Stimulated activated CD4-positive, alpha-beta T cell treated with anti-CD3 and anti-CD28 coated beads, Interleukin-2, amount 100 ng/mL, for 48 hours (primary cell): ENCODE results near the gene LZTS2.

ENCODE experiments used
- DNase-seq, 2 donors: peaks; one replicate each; pipeline ENCODE4 v3.0.0-alpha.2; 2020

LZTS2 gene

GRCh38 chr10:101014966-101015581, 15.5 kb downstream of the LZTS2 start:
- DNase-seq = peak in 1 of 2 donors; percentile 19

GRCh38 chr10:101015582-101015973, 16.0 kb downstream of the LZTS2 start:
- DNase-seq = no peak

DNA sequence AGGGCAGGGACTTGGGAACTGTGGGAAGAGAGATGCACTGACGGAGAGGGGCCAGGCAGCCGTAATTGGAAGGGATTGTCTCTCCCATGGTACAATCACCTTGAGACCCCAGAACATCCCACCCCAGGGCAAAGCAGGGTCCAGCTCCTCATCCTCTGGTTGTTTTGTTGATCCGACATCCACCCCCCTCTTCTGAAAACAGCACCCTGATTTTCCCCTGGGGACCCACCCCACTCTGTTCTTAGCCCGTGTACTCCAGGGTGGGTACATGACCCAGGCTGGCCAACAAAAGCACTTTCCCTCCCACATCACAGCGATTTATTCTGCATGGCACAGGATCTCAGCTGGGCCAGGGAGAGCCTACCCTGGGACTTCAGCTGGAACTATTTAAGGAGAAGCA, 17.2 kb downstream of the LZTS2 start:
- DNase-seq = no peak

DNA sequence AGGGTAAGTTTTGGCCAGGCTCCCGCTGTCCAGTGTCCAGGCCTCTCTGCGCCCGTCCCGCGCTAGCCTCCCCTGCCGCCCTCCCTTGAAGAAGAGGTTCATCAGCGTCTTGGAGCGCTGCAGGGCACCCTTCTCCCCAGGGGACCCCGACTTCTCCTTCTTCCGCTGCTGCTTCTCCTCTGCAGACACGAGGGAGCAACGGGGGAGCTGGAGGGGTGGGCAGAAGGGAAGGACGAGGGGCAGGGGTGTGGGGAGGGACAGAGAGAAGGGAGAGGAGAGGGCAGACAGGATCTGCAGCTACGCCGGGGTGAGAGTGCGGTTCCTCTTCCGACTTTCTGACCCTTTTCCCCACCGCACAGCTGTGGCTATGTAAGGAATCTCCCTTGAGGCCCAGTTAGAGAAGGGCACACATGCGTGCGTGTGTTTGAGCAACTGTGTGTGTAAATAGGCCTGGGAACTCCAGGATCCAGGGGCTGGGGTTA, 18.6 kb downstream of the LZTS2 start:
- no peak for DNase-seq

DNA sequence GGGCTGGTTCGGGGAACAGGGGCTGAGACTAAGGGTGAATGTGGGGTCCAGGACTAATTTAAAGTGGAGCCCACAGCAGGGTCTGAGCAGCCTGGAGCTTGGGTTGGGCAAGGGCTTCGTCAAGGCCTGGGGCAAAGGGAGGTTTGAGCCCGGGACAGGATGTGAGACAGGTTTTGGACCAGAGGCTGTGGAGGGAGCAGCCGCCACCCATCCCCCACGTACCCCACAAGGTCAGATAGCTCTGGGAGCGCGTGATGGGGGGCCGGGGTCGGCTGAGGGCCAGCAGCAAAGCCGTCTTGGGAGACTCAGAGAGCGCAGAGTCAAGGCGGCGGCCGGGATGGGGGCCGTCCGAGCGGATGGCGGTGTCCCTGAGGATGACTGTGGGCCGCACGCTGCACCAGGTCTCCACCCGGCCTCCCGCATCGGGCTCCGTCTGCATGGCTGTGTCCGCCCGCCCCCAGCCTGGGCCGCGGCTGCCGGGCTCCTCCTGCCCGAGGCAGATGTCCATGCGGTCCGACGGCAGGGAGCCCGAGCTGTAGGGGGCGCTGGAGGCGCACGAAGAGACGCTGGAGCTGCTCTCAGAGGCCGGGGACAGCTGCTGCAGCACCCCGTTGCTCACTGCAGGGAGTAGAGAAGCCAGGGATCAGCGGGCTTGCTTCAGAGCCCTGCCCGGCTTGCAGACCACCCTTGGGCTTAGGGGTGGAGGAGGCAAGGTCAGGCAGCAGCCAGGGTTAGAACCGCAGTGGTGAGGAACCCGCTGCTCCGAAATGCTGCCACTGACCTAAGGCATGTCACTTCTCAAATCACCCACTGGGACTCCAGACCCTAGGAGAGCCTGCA, 19.2 kb downstream of the LZTS2 start:
- peak; percentile 83 for DNase-seq

DNA sequence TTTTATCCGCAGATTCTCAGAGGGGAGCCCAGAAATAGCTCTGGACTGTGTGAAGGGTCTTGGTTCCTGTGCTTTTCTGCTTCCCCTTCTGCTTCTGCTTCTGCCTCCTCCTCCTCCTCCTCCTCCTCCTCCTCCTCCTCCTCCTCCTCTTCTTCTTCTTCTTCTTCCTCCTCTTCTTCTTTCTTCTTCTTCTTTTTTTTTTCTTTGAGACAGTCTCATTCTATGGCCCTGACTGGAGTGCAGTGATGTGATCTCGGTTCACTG, 19.8 kb downstream of the LZTS2 start:
- no peak for DNase-seq

- DNase-seq = no peak
These were observed 20.9 kb downstream of the LZTS2 start for GRCh38 chr10:101020427-101021075.

DNA sequence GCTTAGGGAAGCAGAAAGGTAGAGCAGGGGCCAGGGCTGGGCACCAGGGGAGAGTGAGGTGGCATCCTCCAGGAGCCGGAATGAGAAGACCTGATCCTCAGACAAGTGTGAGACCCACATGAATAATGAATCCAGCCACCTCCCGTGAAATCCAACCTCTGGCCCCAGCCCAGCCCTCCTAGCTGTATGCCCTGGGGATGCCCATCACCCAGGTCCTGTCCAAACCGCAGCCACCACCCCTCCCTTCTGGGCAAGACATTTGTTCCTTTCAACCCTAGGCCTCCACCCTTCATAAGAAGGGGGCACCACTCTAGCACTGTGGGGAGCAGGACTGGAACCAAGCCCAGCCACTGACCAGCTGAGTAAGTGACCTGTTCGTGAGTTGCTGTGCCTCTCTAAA, 21.6 kb downstream of the LZTS2 start:
- DNase-seq = no peak

GRCh38 chr10:101021692-101022251, 22.2 kb downstream of the LZTS2 start:
- no peak for DNase-seq

GRCh38 chr10:101022967-101023705, 23.5 kb downstream of the LZTS2 start:
- no peak for DNase-seq

DNA sequence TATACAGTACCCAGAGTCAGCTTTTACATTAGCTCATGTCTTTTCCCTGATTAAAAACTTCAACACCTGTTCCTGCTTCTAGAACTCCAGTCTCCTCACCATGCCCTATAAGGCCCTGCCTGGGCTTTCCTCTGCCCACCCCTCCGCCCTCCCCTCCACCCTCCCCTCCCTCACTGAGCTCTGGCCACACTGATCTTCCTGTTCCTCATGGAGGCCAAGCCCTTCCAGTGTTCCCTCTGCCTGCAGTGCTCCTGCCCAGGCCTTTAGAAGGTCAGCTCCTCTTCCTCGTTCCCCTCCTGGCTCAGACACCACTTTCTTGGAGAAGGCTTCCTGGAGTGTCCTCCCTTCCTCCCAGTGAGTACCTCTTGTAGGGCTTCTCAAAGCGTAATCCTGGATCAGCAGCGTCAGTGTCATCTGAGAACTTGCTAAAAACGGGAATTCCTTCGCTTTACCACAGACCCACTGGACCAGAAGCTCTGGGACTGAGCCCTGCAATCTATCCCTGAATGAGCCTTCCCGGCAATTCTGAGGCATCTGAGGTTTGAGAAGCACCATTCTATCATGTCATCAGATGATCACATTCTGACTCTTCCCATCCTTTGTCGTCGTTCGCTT, 27.6 kb downstream of the LZTS2 start:
- DNase-seq = no peak

GRCh38 chr10:101028446-101029337, 29.1 kb downstream of the LZTS2 start:
- DNase-seq = no peak

DNA sequence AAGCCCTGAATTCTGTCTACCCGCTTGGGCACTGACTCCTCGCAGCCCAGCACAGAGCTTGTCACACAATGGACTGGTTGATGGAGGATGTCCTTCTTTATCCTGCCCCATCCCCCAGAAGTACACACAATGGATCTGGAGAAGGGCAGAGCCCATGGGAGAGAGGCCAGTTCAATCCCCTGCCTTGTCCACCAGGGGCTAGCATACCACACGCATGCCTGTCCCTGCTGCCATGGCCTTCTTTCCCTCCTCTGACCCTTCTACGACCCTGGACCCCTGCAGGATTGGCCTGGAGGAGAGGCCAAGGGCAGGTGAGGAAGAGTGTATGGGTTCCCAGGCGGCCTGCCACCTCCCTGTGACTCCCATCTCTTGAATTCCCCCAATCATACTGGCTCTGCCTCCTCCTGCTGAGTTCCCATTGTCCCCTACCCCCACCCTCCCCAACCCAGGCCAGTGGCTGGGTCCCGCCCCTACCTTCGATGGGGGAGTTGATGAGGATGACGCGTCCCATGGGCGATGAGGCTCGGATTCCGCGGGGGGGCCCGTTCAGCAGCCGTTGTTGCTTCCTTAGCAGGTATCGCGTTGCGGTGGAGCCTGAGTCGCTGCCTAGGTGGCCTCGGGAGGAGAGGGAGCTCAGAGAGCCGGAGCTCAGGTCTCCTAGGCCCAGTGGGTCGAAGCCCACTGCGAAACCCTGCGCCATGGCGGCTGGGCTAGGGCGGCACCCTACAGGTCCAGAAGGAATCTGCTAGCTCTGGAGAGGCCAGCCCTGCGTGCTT, 30.1 kb downstream of the LZTS2 start:
- DNase-seq = no peak

- no peak for DNase-seq
These were observed 31.0 kb downstream of the LZTS2 start for GRCh38 chr10:101030496-101031127.

GRCh38 chr10:101031128-101031795, 31.7 kb downstream of the LZTS2 start, which contains the start of the genes PDZD7 and SFXN3:
PDZD7 (minus strand) TSS chr10:101031129; CDS start chr10:101030219, 910 bp downstream.
SFXN3 (plus strand) TSS chr10:101031234; CDS start chr10:101034695, 3,461 bp downstream.
- DNase-seq = peak; percentile 96

DNA sequence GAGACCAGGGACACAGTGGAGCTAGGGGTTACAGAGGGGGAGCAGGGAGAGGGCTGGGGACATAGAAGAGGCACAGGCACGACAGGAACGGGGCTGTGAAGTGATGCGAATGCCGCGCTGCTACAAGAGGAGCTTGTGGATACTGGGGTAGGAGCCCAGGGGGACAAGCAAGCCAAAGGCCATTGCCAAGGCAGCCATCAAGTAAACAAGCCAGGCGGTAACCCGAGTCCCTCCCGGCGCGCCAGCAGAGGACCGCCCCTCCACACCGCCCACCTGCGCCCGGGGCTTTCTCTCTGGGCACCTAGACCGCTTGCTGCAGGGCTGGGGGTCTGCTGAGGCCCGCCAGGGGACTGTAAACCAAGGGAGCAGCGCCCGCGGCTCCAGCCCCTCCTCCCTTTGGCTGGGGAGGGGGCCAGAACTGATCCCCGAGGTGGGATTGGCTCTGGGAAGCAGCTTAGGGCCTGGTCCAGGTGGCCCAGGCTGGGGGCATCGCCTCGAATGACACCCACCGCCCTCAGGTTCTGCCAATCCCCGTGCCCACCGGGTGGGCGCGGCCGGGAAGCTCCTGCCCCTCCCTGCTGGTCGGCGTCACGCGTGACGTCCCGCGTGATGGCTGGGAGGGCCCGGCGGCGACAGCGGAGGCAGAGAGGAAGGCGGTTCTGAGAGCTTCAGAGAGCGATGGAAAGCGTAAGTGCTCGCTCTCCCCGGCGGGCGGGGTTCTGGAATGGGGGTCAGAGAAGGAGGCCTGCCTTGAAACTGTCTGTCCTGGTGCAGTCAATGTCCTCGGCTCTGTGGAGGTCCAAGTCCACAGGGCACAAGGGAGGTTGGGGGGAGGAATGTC, 32.4 kb downstream of the LZTS2 start:
- DNase-seq = peak; percentile 59 to 61

GRCh38 chr10:101032637-101033224, 33.1 kb downstream of the LZTS2 start:
- peak; percentile 35 to 47 for DNase-seq

- no peak for DNase-seq
These were observed 33.7 kb downstream of the LZTS2 start for GRCh38 chr10:101033276-101033675.
